Esophagus (tissue), 2 donors: Measurements from ENCODE around the gene NINL. TPM values are rescaled to one million over a fixed set of nuclear protein-coding genes. Genes with fewer than 3 reads are reported as not detected.
"Not testable (repeated sequence)": the region's sequence is repeated elsewhere in the genome, so short reads cannot be mapped to it uniquely, and the experiment has no call there.

Experiments
- H3K27ac ChIP-seq, 2 donors: one replicate each; pipeline ENCODE4 v1.5.1; 2013; ENCODE audit warnings: low read depth in 2 of 2, mild to moderate bottlenecking in 2 of 2, inconsistent platforms in 1 of 2, low read length in 1 of 2, moderate library complexity in 1 of 2
- H3K27me3 ChIP-seq, 2 donors: one replicate each; pipeline ENCODE4 v1.6.1; 2013; ENCODE audit warnings: low read length in 2 of 2, control low read depth in 1 of 2, mild to moderate bottlenecking in 1 of 2; ENCODE audit not compliant: insufficient read depth in 2 of 2, control insufficient read depth in 1 of 2
- H3K36me3 ChIP-seq, 2 donors: one replicate each; pipeline ENCODE4 v1.6.1; 2013; ENCODE audit warnings: low read length in 1 of 2; ENCODE audit not compliant: control insufficient read depth in 2 of 2, insufficient read depth in 2 of 2
- H3K4me1 ChIP-seq, 2 donors: one replicate each; pipeline ENCODE4 v1.6.1; 2013; ENCODE audit warnings: low read length in 1 of 2; ENCODE audit not compliant: control insufficient read depth in 2 of 2, insufficient read depth in 2 of 2
- H3K4me3 ChIP-seq, 2 donors: one replicate each; pipeline ENCODE4 v1.5.1; 2013; ENCODE audit warnings: low read length in 2 of 2, mild to moderate bottlenecking in 2 of 2, low read depth in 1 of 2, moderate library complexity in 1 of 2
- H3K9me3 ChIP-seq, 2 donors: one replicate each; pipeline ENCODE4 v1.6.1; 2013; ENCODE audit warnings: mild to moderate bottlenecking in 2 of 2, low read depth in 1 of 2, low read length in 1 of 2, moderate library complexity in 1 of 2; ENCODE audit not compliant: control insufficient read depth in 2 of 2, insufficient read depth in 1 of 2
- WGBS, 2 donors: extraction: QIAGEN DNeasy Blood & Tissue Kit; methylation state at CpG; one replicate each; pipeline ENCODE4 v1.1.7; 2013; 5-methylcytosine and 5-hydroxymethylcytosine counted together
- polyA plus RNA-seq, 2 donors: library from polyadenylated mRNA; stranded (reverse); fragments of 200-250 nt; gene quantifications; one replicate each; pipeline ENCODE4 v1.2.3, GENCODE V29; 2013
- donor health status: healthy with polysubstance abuse.
- donor health status: Bipolar disorder and iron deficiency.

The NINL gene
- polyA plus RNA-seq, 2 donors, result 5.5 to 9.9 TPM

GRCh38 chr20:25601659-25602058 is 16.3 kb upstream of the NINL start:
- no peaks in the 10 kb centered on the region for H3K9me3 ChIP-seq
- H3K27me3 ChIP-seq, result no peaks in the 10 kb centered on the region
- no peaks in the 10 kb centered on the region for H3K36me3 ChIP-seq
- H3K27ac ChIP-seq, result no peak overlapping the region
- H3K4me1 ChIP-seq, result no peaks in the 10 kb centered on the region
- 62 to 66% methylated on average over 2 of the region's 2 CpGs for WGBS, 2 donors
- H3K4me3 ChIP-seq, result no peak overlapping the region

GRCh38 chr20:25600632-25601031 is 15.3 kb upstream of the NINL start:
- no peaks in the 10 kb centered on the region for H3K27me3 ChIP-seq
- no peaks in the 10 kb centered on the region for H3K9me3 ChIP-seq
- H3K4me3 ChIP-seq, result no peak overlapping the region
- H3K27ac ChIP-seq, result no peak overlapping the region
- 77 to 84% methylated on average over 10 of the region's 10 CpGs for WGBS, 2 donors
- H3K4me1 ChIP-seq, result no peaks in the 10 kb centered on the region
- no peaks in the 10 kb centered on the region for H3K36me3 ChIP-seq

GRCh38 chr20:25592135-25592852 is 7.0 kb upstream of the NINL start:
- no peaks in the 10 kb centered on the region for H3K4me1 ChIP-seq
- 35 to 46% methylated on average over 9 of the region's 9 CpGs for WGBS, 2 donors
- no peaks in the 10 kb centered on the region for H3K36me3 ChIP-seq
- no peaks in the 10 kb centered on the region for H3K27me3 ChIP-seq
- no peaks in the 10 kb centered on the region for H3K9me3 ChIP-seq
- H3K4me3 ChIP-seq, result no peak overlapping the region
- no peak overlapping the region for H3K27ac ChIP-seq

GRCh38 chr20:25590778-25591177 is 5.4 kb upstream of the NINL start:
- H3K4me3 ChIP-seq, H3K27ac ChIP-seq, H3K4me1 ChIP-seq, H3K9me3 ChIP-seq, H3K27me3 ChIP-seq, H3K36me3 ChIP-seq: not testable (repeated sequence)
- WGBS, 2 donors, result 88 to 94% methylated on average over 4 of the region's 4 CpGs

- Histone ChIP-seq H3K27me3 (no peaks in the 10 kb centered on the region), H3K4me3 (no peak overlapping the region)
- 92 to 94% methylated on average over 7 of the region's 7 CpGs for WGBS, 2 donors
Observed at GRCh38 chr20:25588491-25588890, 3.2 kb upstream of the NINL start.

GRCh38 chr20:25587536-25587935 is 2.2 kb upstream of the NINL start:
- no peaks in the 10 kb centered on the region for H3K4me1 ChIP-seq
- H3K9me3 ChIP-seq, result no peaks in the 10 kb centered on the region
- no peaks in the 10 kb centered on the region for H3K27me3 ChIP-seq
- no peak overlapping the region for H3K27ac ChIP-seq
- no peaks in the 10 kb centered on the region for H3K36me3 ChIP-seq
- WGBS, 2 donors, result 82 to 85% methylated on average over 5 of the region's 5 CpGs
- H3K4me3 ChIP-seq, result no peak overlapping the region

More at GRCh38 chr20:25588491-25588890, 3.2 kb upstream of the NINL start:
- no peaks in the 10 kb centered on the region for H3K4me1 ChIP-seq
- H3K9me3 ChIP-seq, result no peaks in the 10 kb centered on the region
- no peaks in the 10 kb centered on the region for H3K36me3 ChIP-seq
- no peak overlapping the region for H3K27ac ChIP-seq

GRCh38 chr20:25586877-25587276 is 1.5 kb upstream of the NINL start:
- no peaks in the 10 kb centered on the region for H3K4me1 ChIP-seq
- H3K27ac ChIP-seq, result no peak overlapping the region
- WGBS, 2 donors, result 78 to 83% methylated on average over 11 of the region's 11 CpGs
- no peaks in the 10 kb centered on the region for H3K36me3 ChIP-seq
- no peaks in the 10 kb centered on the region for H3K9me3 ChIP-seq
- no peak overlapping the region for H3K4me3 ChIP-seq
- no peaks in the 10 kb centered on the region for H3K27me3 ChIP-seq

GRCh38 chr20:25583607-25584006 is 1.7 kb downstream of the NINL start:
- not testable (repeated sequence) for H3K9me3 ChIP-seq, H3K27me3 ChIP-seq, H3K4me1 ChIP-seq, H3K4me3 ChIP-seq, H3K27ac ChIP-seq, H3K36me3 ChIP-seq
- WGBS, 2 donors, result 85 to 90% methylated on average over 7 of the region's 7 CpGs

GRCh38 chr20:25580711-25581110 is 4.6 kb downstream of the NINL start:
- Histone ChIP-seq H3K4me1 (peaks cover 0 to 3% of the 10 kb centered on the region in 2 donors), H3K9me3 (no peaks in the 10 kb centered on the region), H3K27ac (no peak overlapping the region), H3K27me3 (no peaks in the 10 kb centered on the region), H3K36me3 (peaks cover 0 to 4% of the 10 kb centered on the region in 2 donors), H3K4me3 (no peak overlapping the region)
- 41 to 52% methylated on average over 4 of the region's 4 CpGs for WGBS, 2 donors

- Histone ChIP-seq H3K4me3 (no peak overlapping the region), H3K9me3 (no peaks in the 10 kb centered on the region), H3K36me3 (peaks cover 0 to 4% of the 10 kb centered on the region in 2 donors), H3K27ac (no peak overlapping the region), H3K4me1 (peaks cover 0 to 3% of the 10 kb centered on the region in 2 donors), H3K27me3 (no peaks in the 10 kb centered on the region)
- 81 to 86% methylated on average over 11 of the region's 11 CpGs for WGBS, 2 donors
Observed at GRCh38 chr20:25579081-25579770, 6.1 kb downstream of the NINL start.
